Measurements from ENCODE around the gene NHLRC1. TPM values are rescaled to one million over a fixed set of nuclear protein-coding genes. Genes with fewer than 3 reads are reported as not detected.
A peak's percentile ranks its signal among the peaks of the same experiment; 100 is the strongest.

Gene NHLRC1
- total RNA-seq, 1 experiment from 2014 or later: 0.29 TPM

GRCh38 chr6:18139935-18140621 is 17.6 kb upstream of the NHLRC1 start:
- no peak for DNase-seq (ENCODE audit: low spot score)

DNA sequence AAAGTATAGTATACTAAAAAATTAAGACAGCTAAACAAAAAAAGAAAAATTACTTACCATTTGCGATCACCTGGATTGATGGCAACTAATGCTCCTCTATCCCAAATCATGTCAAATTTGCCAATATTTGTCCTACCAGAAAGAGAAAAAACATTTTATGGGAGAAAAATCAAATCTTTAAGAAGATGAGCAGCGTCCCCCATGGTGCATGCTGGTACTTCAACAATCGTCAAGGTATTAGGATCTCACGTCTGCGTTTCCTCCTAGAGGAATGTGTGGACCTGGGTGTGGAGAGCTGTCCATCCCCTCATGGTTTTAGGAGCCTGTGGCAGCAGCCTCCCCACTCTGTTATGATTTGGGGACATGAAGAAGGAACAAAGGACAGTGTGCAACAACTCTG is 16.4 kb upstream of the NHLRC1 start:
- DNase-seq (ENCODE audit: low spot score): no peak

DNA sequence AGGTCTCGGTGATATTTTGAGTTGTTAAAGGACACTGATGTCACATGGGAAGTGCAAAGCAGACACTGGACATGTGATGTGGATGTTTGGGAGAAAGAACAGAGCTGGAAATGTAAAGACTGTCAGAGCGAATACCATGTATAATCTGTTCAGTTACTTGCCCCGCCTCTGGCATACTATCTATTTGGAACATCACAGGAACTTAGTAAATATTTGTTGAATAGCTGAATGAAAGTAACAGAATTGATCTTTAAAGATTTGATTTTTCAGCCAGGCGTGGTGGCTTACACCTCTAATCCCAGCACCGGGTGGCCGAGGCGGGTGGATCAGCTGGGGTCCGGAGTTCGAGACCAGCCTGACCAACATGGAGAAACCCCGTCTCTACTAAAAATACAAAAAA is 13.8 kb upstream of the NHLRC1 start:
- no peak for DNase-seq (ENCODE audit: low spot score)

- no peak for DNase-seq (ENCODE audit: low spot score)
These were observed 12.7 kb upstream of the NHLRC1 start for GRCh38 chr6:18135171-18135570.

GRCh38 chr6:18132346-18132745 is 9.9 kb upstream of the NHLRC1 start:
- no peak for DNase-seq (ENCODE audit: low spot score)

DNA sequence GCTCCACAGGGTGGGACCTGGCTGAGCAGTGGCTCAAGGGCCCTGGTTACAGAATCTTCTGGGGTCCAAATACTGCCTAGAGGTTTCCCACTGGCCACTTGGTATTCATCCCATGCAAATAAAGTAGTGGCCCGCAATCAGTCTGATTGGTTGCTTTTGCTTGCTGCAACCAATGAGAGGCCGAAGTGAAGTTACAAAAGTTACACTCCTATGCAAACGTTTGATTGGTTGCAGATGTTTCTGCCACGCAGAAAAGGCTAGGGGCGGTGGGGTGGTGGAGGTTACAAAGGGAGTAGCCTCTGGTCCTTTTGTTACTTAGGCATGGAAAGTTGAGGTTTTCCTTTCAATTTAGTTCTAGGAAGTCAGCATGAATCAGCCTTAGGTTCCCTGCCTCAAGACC is 3.6 kb upstream of the NHLRC1 start:
- DNase-seq (ENCODE audit: low spot score): no peak

DNA sequence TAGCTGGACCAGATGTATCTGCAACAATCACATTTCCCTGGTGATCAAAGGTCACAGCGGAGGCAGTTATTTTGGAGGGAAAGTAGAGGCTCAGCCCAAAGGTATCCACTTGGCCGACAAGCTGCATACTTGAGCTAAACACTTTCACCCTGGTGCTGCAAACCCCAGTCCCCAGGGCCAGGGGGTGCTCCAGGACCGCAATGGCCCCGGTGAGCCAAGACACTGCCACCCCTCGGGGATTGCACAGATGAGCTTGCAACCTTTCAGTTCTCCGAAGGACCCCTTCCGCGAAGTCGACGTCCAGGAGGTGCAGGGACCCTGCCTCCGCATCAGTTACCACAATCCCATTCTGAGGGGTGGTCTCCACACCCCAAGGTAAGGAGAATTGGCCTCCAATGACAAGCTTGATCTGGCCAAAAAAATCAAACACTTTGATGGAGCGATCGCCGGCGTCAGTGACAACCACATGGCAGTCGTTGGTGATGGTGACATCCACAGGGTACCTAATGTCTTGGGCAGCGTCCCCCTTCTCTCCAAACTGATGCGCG is 823 bp downstream of the NHLRC1 start:
- no peak for DNase-seq (ENCODE audit: low spot score)

DNA sequence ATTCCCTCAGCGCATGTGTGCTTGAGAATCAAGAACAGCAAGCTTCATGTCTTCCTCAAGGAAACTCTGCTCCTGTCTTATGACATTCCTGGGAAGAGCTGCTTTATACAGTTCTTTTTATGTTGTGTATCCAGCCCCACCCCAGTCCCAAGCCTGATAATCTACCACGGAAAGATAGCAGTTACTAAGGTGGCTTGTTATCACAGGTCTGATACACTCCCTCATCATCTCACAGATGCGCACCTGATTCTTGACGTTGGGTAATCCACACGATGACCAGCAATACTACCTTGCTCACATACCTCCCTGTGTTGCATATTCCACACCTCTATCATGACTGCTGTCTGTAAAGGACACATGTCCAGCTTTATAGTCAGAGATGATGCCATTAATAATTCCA is 3.2 kb downstream of the NHLRC1 start:
- DNase-seq (ENCODE audit: low spot score): no peak

DNA sequence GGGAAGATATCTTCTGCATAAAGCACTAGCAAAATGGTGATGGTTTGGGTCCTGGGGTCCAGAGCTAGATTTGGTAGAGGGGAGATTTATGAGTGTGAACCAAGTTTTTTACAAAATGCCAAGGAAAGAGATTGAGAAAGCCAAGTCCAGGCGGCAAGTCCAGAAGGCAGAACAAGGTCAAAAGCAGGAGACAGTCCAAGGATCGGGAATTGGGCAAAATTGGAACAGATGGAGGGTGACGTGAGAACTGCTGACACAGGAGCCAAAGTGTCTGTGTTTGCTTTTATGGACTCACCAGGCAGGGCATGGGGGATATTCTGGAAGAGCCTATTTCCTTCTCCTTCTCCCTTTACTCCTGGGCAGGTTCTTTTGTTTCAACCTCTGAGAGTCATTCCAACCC is 4.1 kb downstream of the NHLRC1 start:
- DNase-seq (ENCODE audit: low spot score): no peak

GRCh38 chr6:18117136-18117535 is 5.3 kb downstream of the NHLRC1 start:
- no peak for DNase-seq (ENCODE audit: low spot score)

GRCh38 chr6:18115356-18115755 is 7.1 kb downstream of the NHLRC1 start:
- DNase-seq (ENCODE audit: low spot score): peak; percentile 10

- no peak for DNase-seq (ENCODE audit: low spot score)
These were observed 12.3 kb downstream of the NHLRC1 start for GRCh38 chr6:18110162-18110561.

DNA sequence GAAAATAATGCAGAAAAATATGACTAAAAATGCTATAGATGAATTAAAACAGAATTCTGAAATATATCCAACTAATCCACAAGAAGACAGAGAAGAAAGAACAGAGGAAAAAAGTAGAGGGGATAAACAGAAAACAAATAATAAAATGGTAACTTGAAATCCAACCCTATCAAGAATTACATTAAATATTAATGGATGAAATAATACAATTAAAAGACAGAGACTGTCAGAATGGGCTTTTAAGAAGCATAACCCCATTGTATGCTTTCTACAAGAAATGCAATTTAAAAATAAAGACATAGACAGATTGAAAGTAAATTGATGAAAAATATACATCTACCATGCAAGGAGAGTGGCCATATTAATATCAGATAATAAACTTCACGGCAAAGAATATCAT is 15.4 kb downstream of the NHLRC1 start:
- no peak for DNase-seq (ENCODE audit: low spot score)

DNA sequence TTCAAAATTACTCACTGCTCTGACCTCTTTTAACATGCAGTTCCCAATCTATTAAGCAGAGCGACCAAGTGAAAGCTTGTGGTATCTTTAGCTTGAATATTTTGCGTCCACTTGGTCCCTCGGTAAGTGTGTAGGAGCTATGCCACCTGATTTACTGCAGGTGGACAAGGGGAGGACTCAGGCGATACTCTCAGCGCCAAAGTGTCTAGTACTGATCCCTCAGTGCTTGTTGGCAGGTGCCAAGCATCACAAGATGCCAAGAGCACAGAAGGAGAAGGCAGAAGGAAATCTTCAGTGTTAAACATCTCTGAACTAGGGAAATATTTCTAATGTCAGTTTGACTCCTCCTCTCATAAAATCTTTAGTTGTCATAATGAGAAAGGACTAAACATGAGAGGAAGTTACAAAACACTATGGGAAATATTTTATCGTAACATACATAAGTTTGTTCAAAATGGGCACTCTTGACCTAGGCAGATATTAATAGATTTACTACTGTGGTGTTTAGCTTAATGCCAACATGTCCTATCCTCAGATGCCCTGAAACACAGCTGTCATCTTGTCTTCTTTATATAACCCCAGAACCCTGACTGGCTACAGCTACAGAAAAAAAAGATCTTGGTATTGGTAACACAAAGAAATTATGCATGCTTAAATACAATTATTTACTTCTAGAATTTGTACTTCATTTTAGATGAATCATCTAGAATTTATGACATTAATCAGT is 19.5 kb downstream of the NHLRC1 start:
- no peak for DNase-seq (ENCODE audit: low spot score)

DNA sequence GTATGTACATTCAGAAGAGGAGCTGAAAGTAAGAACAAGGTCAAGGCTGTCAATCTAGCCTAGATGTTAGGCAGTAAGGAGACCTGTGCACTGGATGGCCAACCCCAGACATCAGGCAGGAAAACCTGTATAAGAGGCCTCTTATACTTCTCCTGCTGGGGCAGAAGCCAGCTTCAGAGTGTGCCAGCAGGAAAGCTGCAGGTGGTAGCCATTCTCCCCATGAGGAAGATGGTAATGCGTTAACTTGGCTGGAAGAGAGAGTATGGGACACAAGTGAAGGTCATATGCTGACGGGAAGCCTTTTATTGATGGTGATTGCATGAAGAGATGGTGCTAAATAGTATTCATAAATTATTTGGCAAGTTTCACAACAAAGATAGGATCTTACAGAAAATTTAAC is 20.6 kb downstream of the NHLRC1 start:
- DNase-seq (ENCODE audit: low spot score): no peak

DNA sequence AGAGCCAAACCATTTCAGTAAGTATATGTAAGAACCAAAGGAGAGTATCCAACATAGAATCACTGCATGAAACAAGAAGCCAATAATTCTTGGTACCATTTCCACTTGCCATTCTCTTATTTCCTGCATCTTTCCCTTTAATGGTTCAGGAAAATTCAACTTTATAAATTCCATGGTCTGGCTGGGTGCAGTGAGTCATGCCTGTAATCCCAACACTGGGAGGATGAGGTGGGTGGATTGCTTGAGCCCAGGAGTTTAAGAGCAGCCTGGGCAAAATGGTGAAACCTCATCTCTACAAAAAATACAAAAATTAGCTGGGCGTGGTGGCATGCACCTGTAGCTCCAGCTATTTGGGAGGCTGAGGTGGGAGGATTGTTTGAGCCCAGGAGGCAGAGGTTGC is 21.2 kb downstream of the NHLRC1 start:
- no peak for DNase-seq (ENCODE audit: low spot score)

DNA sequence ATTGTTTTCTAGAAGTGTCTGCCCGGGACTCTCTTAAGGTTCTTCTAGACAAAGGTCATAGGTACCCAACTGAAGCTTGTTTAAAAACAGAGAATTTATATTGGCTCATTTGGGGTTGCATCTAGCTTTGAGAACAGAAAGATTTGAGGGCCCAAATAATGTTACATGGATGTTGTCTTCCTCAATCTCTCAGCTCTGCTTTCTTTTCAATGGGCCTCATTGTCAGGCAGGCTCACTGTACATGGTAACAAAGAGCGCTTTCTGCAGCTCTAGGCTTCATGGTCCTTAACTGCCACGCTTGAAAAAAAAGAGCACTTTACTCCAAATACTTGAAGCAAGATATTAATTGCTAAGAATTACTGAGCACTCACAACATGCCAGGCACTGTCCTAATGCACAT is 22.2 kb downstream of the NHLRC1 start:
- no peak for DNase-seq (ENCODE audit: low spot score)

DNA sequence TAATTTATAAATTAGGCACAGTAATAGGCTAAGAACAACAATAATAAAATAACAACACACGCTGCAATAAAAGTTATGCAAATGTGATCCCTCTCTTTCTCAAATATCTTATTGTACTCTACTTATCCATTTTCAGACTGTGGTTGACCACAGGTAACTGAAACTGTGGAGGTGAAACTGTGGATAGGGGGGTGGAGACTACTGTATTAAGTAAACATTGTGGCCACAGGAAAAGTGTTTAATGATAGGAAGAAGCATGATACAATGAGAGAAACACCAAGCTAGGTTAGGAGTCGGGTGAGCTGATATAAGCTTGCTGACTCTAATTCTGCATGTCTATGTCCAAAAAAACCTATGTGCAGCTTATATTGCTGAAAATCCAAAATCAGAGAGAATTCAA is 23.0 kb downstream of the NHLRC1 start:
- peak; percentile 35 for DNase-seq (ENCODE audit: low spot score)

DNA sequence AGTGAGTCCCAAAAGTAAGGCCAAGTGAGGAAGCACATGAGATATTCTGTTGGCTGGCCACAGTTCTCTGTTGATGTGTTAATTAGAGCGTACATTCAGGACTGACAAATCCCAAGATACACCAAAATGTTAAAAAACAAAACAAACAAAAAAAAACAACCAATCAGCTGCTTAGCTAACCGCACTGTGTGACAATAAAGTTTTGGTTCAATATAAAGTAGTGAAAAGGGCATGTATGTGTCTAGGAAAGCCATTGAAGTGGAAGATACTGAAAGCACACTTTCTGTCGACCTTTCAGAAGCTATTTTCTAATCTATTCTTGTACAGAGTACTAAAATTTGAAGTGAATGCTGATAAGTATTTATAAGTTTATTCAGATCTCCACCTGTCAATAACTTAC is 26.1 kb downstream of the NHLRC1 start:
- no peak for DNase-seq (ENCODE audit: low spot score)

DNA sequence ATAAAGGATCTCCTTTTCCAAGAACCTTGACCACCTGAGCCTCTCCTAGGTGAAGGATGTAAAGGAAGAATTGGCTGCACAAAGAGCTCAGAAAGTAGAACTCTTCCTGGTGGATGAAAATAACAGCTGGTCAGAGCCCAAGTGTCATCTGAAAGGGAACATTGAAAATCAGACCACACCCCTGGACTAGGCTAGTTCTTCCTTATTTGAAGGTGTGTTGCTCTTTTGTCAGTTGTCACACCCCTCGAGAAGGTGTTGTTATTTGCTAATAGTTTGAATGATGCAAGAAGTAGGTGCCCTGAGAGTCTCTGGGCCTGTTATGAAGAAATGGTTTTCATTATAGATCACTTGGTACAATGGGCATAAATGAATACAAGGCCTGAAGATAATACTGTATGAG is 31.1 kb downstream of the NHLRC1 start:
- no peak for DNase-seq (ENCODE audit: low spot score)

GRCh38 chr6:18090349-18090786 is 32.1 kb downstream of the NHLRC1 start:
- DNase-seq (ENCODE audit: low spot score): no peak

DNA sequence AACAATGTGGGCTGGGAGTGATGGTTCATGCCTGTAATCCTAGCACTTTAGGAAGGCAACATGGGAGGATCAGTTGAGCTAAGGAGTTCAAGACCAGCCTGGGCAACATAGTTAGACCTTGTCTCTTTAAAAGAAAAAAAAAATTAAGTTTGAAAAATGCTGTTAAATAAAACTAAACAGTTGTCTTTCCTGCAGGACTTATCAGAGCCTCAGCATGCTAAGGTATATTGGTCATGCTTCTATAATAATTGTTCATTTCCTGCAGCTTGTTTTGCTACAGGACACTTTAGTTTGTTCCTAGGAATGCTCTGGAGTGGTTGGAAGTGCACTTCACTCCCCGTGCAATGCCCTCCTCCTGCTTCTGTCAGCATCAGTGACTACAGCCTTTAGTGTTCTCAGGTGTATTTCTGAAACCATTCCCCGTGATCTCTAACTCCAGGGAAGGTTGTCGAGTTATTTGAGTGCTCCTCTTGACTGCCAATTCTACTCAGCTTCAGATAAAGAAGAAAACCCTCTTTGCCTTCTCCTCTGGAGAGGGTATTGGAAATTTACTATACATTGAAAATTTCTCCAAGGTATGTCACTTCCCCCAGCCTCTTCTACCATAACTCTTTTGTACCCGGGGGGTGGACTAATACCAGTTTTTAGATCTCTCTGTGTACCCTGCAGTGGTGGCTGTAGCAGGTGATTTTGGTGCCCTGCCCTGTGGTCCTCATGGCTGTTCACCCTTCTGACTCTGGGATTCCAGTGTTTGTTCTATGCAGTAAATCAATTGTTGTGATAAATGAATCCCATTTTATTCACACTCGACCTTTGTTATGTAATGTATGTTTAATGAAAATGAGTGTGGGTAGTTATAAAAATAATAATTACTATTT is 33.8 kb downstream of the NHLRC1 start:
- DNase-seq (ENCODE audit: low spot score): no peak

Measured in H4 (cell line).